HG03342 (cell line): ENCODE measurements around the gene NKX6-2.

Source experiments
- ATAC-seq: cut with Tn5 transposase; IDR thresholded peaks from one replicate; pipeline ENCODE4 v1.9.1; 2021; ENCODE audit warnings: mild to moderate bottlenecking, moderate library complexity; ENCODE audit not compliant: unreplicated experiment

Gene NKX6-2

GRCh38 chr10:132762267-132762666 lies 23.7 kb downstream of the NKX6-2 start:
- ATAC-seq = no peak

DNA sequence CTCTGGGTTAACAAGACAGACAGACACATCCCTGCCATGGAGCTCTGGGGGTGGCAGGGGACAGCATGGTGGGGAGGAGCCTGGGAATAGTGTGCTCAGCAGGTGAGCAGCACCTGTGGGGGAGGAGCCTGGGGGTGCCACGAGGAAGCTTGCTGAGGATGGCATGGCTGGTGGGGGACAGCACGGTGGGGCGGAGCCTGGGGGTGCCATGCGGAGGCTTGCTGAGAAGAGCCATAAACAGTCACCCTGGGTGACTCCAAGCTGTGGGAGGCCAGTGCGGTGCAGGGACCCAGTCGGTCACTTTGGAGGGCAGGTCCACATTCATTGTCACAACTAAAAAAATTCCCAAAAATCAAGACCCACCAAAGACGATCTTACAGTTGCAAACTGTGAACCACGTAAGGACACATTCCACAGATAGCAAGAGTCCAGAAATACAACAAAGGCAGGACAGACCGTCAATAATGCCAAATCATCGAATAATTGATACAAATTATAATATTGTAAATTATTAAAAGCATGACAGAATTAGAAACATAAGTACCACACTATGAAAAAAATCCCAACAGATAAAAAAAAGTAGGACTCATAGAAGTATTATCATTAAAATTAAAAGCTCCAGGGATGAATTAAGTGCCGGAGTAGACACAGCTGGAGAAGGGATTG lies 24.4 kb downstream of the NKX6-2 start:
- ATAC-seq = no peak

- ATAC-seq = no peak
Measured at GRCh38 chr10:132758865-132759264, 27.1 kb downstream of the NKX6-2 start.

DNA sequence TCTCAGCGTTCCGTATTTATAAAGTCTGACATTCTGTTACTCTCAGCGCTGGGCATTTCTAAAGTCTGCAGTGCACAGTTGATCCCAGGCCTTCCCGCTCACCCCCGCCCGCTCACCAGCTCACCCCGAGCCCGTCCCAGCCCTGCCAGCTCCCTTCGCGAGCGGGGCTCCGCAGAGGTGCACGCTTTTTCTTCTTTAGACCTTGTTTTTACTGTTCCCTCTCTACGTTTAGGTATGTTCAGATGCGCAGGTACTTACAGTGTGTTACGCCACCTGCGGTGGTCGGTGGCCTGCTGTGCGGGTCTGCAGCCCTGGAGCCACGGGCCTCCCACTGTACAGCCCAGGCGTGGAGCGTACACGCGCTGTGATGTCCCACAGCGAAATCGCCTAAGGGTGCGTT lies 28.8 kb downstream of the NKX6-2 start:
- no peak for ATAC-seq

- no peak for ATAC-seq
Measured at GRCh38 chr10:132756591-132756990, 29.4 kb downstream of the NKX6-2 start.

- no peak for ATAC-seq
Measured at GRCh38 chr10:132755166-132755711, 30.7 kb downstream of the NKX6-2 start.

- ATAC-seq = no peak
Measured at GRCh38 chr10:132754071-132754470, 31.9 kb downstream of the NKX6-2 start.

- no peak for ATAC-seq
Measured at GRCh38 chr10:132753596-132753995, 32.4 kb downstream of the NKX6-2 start.

GRCh38 chr10:132752961-132753360 lies 33.0 kb downstream of the NKX6-2 start:
- ATAC-seq = no peak

DNA sequence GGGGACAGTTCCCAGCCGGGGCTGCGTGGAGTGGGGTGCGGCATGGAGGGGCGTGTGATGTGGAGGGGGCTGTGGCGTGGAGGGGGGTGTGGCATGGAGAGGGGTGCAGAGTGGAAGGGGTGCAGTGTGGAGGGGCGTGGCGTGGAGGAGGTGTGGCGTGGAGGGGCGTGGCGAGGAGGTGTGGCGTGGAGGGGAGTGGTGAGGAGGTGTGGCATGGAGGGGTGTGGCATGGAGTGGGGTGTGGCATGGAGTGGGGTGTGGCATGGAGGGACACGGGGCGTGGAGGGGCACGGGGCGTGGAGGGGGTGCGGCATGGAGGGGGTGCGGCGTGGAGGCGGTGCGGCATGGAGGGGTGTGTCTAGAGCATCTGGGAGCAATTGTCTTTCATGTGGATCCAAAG lies 33.6 kb downstream of the NKX6-2 start:
- ATAC-seq = no peak

DNA sequence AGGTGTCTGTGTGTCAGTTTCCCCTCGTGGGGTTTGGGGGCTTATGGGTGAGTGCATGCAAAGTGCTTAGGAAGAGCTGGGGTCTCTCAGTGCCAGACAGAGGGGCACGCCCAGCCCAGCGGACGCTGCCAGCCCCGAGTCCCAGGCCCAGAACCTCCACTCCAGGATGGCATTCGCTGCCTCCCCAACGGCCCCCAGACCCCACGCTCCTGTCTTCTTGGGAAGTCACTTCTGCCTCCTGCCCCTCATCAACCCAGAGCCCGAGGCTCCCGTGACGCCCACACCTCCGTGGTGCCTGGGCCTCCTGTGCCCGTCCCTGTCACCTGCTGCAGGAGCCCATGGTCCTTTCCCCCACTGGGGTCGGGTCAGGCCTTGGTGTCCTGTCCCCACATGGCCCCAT lies 35.0 kb downstream of the NKX6-2 start:
- no peak for ATAC-seq

- no peak for ATAC-seq
Measured at GRCh38 chr10:132749371-132749795, 36.6 kb downstream of the NKX6-2 start.

GRCh38 chr10:132748545-132749370 lies 37.2 kb downstream of the NKX6-2 start:
- no peak for ATAC-seq

DNA sequence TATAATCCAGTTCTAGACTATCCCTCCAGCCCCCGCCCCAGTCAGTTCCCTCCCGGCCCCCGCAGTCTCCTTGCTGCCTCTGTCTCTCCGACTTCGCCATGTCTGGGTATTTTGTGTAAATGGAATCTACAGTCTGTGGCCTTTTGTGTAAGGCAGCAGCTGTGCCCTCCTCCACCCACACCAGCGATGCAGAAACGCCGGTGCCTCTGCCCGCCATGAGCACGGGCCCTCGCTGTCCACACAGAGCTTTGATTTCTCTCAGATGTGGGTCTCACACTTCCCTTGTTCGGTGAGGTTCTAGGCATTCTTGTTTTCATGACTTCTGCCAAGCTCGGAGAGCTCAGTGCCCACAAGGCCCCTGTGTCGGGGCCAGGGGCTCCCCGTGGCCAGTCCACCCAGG lies 37.8 kb downstream of the NKX6-2 start:
- ATAC-seq = no peak

GRCh38 chr10:132746801-132747625 lies 38.9 kb downstream of the NKX6-2 start:
- ATAC-seq = no peak

GRCh38 chr10:132746386-132746785 lies 39.6 kb downstream of the NKX6-2 start:
- no peak for ATAC-seq

DNA sequence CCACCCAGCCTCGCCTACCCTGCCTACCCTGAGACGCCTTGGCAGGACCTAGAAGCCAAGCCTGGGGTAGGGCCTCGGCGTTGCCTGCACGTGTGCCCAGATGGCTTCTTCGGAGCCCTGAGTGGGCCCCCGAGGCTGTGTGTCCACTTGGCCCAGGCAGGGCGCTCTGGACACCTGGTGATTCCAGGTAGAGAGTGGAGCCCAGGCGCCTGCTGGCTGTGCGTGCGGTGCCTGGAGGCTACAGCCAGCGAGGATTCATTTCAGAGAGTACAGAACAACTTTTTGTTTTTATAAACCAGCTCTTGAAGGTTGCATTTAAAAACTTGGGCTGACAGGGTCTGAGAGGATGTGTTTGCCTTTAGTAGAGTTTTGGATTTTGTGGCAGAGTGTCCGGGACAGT lies 40.0 kb downstream of the NKX6-2 start:
- ATAC-seq = no peak

DNA sequence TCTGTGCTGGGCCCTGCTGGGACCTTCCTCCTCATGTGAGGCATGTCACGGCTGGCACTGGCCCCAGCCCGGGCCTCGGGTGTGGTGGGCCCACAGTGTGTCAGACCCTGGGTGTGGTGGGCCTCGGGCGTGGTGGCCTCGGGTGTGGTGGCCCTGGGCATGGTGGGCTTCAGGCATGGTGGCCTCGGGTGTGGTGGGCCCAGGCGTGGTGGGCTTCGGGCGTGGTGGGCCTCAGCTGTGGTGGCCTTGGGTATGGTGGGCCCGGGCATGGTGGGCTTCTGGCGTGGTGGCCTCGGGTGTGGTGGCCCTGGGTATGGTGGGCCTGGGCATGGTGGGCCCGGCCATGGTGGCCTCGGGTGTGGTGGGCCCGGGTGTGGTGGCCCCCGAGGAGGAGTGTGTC lies 40.4 kb downstream of the NKX6-2 start:
- no peak for ATAC-seq

GRCh38 chr10:132744839-132745238 lies 41.1 kb downstream of the NKX6-2 start:
- ATAC-seq = no peak

DNA sequence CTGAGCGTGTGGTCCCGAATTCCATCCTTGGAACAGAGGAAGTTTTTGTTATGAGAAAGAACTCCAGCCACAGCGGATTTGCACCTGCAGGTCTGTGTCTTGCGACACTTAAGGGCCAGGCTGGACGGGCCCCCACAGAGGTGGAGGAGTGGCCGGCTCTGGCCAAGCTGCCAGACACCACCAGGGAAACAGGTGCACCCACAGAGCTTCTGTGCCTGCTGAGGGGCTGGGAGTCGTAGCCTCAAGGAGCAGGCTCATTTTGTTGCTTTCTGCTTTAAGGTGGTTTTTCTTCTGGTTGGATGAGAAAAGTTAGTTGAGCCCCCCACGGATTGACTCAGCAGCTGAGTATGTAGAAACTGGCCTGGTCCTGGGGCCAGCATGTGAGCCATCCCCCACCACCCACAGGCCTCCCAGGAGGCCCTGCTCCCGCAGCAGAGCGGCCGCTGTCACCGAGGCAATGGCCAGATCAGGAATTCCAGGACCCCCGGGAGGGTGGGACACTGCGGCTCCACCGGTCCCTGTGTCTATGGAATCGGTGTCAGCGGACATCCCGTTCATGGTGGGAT lies 41.9 kb downstream of the NKX6-2 start:
- ATAC-seq = no peak
